PC-3 (cell line): ENCODE data around the gene CARMIL1.

ENCODE experiments used
- CTCF ChIP-seq: fragments of 300-600 bp; sonication (generic); conservative IDR thresholded peaks from 2 replicates; pipeline ENCODE4 v1.5.1; 2017; ENCODE audit warnings: antibody characterized with exemption, low read depth, mild to moderate bottlenecking, low read length
- EZH2phosphoT487 ChIP-seq: fragments of 300-600 bp; sonication (generic); IDR thresholded peaks from 2 replicates; pipeline ENCODE4 v1.6.1; 2018; ENCODE audit warnings: mild to moderate bottlenecking, antibody characterized with exemption, low read length, borderline replicate concordance

DNA sequence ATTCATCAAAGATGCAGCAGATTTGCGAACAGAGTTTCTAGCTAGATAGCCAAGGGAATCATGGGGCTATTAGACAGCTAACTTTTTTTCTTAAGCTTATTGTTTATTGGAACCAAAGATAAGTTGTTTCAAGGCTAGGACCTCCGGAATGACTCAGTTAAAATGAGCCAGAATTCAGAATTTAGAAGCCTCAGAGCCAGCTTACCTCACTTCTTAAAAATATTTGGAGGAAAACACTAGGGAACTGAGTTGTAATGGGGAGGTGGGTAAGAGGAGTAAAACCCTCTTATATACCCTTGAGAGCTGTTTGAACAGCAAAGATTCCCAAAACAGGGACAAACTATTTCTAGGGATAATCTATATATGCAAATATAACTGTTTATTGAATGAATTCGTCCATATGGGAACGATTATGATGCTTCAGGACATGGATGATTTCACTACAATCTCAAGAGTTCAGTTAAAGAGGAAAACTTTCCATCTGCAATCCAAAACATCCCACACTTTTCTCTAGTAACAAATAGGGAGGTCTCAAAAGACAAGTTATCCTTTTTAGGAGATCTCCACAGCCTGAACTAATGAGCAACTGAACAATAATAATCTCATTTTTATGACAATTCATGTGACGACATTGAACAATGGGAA, 12.6 kb upstream of the CARMIL1 start:
- TF ChIP-seq CTCF (no peak), EZH2phosphoT487 (no peak)
